HuH-7.5 (cell line): Measurements from ENCODE around the gene HIF3A.

Source experiments
- DNase-seq: peaks from one replicate; pipeline ENCODE4 v3.0.0; 2011; ENCODE audit warnings: low spot score

Gene HIF3A

GRCh38 chr19:46330319-46330918, 33.6 kb downstream of the HIF3A start:
- DNase-seq = no peak

- DNase-seq = no peak
These were observed 40.6 kb downstream of the HIF3A start for GRCh38 chr19:46337487-46337886.

DNA sequence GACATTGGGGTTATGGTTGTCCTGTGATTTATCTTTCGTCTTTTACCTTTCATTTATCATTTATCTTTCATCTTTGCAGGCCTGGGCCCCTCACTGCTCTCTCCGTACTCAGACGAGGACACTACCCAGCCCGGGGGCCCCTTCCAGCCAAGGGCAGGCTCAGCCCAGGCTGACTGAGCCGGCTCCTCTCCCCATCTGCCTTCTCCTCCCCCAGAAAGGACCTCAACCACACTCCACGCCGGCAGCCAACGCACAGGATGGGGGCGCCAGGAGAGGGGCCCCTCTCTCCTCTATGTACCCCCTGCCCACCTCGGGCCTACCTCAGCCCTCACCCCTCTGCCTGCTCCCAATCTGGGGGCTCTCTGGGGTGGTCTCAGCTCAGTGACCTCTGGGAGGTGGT, 42.6 kb downstream of the HIF3A start:
- DNase-seq = no peak

- no peak for DNase-seq
These were observed 43.3 kb downstream of the HIF3A start for GRCh38 chr19:46340051-46340659.

DNA sequence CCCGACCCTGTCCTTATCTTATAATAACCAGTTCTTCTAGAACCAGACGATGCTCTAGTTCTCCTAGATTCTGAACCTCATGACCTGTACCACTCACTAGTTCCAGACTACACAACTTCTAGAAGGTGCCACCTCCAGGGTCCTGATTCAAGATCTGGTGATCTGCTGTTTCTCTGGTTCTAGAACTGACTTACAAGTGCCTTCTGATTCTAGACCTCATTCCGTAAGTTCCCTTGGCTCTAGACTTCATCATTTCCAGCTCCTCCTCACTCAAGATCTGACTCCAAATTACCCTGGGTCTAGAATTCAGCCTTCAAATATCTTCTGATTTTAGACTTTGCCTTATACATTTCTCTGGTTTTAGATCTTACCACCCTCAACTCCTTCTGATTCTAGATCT, 45.1 kb downstream of the HIF3A start:
- no peak for DNase-seq

DNA sequence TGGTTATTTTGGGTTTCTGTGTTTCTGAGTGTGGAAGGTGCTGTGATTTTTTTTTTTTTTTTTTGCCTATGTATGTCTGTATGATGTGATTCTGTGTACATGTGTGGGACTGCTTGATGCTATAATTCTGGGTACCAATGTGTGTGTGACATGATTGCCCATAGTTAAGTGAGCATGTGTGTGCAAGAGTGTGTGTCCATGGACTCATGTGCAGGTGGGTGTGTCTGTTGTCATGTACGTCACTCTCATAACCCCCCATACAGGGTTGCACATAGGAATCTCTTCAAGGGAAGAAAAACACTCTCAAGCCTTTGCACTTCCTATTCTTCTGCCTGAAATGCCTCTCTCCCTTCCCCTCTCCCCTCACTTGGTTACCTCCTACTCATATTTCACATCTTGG, 47.5 kb downstream of the HIF3A start:
- no peak for DNase-seq

GRCh38 chr19:46345157-46345556, 48.3 kb downstream of the HIF3A start:
- no peak for DNase-seq

GRCh38 chr19:46346821-46347571, 50.2 kb downstream of the HIF3A start, which contains the start of gene PPP5C:
Gene PPP5C, plus strand, starts transcription at chr19:46347087. Its CDS starts 10 bp downstream, at chr19:46347097.
- peak; percentile 95 for DNase-seq

DNA sequence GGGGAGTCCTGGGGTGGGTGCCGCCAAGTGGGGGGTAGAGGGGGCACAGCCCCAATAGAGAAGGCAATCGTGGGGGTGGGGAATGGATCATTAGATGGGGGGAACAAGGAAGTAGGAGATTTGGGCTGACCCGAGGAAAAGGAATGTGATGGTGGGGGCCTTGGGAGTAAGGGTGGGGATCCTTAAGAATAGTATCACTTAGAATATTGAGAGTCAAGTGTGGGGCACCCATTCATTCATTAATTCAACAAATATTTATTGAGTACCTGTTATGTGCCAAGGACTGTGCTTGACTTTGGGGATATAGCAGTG, 50.7 kb downstream of the HIF3A start:
- DNase-seq = no peak

- no peak for DNase-seq
These were observed 51.1 kb downstream of the HIF3A start for GRCh38 chr19:46347985-46348384.

DNA sequence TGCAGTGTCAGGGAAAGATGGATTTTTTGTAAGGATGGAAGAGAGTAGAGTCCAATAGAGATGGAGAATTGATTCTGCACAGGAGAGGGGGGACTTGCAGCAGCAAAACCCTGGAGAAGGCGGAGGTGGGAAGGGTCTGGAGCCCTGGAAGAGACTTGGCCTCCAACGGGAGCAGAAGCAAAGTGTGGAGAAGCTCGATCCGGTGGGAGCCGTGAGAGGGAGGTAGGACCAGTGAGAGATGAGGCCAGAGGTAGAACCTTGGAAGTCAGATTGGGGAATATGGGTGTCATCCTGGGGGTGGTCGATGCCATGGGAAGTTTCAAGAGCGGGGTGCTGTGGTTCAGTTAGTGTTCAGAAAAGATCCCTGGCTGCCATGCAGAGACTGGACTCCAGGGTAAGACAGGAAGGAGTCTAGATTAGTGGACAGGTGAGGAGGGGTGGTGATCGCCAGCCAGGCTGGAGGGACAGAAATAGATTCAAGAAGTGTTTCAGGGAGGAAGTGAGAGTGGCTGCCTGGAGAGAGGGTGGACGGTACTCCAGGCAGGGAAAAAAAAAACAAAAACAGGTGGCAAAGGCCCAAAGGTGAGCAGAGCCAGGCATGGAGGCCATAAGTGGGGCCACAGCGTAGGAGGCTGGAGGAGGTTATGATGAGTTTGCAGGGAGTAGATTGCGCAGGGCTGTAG, 52.6 kb downstream of the HIF3A start:
- no peak for DNase-seq

- DNase-seq = no peak
These were observed 53.4 kb downstream of the HIF3A start for GRCh38 chr19:46350029-46350757.

GRCh38 chr19:46350758-46351159, 53.9 kb downstream of the HIF3A start:
- DNase-seq = no peak

- DNase-seq = no peak
These were observed 54.6 kb downstream of the HIF3A start for GRCh38 chr19:46351241-46352041.

DNA sequence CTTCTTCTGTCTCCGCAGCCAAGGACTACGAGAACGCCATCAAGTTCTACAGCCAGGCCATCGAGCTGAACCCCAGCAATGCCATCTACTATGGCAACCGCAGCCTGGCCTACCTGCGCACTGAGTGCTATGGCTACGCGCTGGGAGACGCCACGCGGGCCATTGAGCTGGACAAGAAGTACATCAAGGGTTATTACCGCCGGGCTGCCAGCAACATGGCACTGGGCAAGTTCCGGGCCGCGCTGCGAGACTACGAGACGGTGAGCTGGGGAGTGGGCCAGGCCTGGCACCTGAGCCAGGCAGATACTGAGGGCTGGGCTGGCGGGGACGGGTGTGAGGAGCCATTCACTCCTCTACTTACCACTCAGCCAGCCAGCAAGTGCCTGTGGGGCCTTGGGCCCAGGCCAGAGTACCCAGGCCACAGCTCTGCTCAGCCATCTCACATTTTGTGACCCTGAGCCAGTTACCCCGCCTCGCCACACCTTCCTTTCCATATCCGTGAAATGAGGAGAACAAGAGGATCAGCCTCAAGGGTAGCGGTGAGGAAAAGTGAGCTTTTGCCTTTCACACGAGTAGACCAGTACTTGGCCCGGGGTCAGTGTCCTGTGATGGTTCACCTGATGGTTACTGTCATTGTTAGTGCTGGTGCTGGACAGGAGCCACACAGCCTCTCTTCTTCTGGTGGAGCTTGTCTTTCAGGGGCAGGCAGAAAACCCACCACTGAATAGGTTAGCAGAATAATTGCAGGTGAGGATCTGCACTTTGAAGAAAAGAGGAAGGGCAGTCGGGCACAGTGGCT, 57.1 kb downstream of the HIF3A start:
- DNase-seq = no peak

DNA sequence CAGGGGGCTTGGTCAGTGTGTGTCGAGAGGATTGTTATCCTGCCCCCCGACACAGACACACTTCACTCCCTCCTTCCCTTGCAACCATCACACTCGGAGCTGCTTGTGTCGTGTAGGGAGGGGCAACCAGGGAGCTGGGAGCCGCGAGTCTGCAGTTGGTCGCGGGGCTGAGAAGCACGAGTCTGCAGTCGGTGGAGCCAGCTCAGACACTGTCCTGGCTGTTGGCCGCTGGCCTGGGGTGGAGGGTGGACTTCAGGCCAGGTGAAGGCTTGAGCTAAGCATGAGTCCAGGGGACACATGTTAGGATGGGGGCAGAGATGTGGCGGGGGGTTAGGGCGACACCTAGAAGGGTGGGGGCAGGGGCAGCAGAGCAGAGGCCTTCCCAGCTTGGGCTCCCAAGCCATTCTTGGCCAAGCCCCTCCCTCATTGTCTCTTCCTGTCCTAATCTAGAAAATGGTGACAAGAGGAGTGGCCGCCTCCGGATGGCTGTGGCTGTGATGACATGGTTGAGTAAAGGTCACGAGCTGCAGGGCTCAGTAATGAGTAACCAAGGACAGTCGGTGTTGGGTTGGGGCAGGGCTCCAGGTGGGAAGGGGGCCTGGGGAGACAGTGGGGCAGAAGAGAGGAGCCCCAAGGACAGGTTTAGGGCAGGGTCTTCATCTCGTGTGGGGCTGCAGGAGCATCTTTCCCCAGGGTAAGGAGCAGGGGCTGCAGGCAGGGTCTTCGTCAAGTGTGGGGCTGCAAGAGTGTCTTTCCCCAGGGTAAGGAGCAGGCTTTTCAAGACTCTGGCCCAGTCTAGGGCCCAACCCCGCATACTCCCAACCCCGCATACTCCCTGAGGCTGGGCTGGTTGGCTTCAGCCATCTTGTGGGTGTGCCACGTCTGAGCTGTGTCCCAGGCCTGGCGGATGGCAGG, 58.6 kb downstream of the HIF3A start:
- peak; percentile 82 for DNase-seq

GRCh38 chr19:46356149-46357055, 59.6 kb downstream of the HIF3A start:
- no peak for DNase-seq

GRCh38 chr19:46357846-46358583, 61.2 kb downstream of the HIF3A start:
- no peak for DNase-seq
